ENCODE data around the gene UBAP1.
"Not testable (repeated sequence)": the region's sequence is repeated elsewhere in the genome, so short reads cannot be mapped to it uniquely, and the experiment has no call there.

Gene UBAP1

DNA sequence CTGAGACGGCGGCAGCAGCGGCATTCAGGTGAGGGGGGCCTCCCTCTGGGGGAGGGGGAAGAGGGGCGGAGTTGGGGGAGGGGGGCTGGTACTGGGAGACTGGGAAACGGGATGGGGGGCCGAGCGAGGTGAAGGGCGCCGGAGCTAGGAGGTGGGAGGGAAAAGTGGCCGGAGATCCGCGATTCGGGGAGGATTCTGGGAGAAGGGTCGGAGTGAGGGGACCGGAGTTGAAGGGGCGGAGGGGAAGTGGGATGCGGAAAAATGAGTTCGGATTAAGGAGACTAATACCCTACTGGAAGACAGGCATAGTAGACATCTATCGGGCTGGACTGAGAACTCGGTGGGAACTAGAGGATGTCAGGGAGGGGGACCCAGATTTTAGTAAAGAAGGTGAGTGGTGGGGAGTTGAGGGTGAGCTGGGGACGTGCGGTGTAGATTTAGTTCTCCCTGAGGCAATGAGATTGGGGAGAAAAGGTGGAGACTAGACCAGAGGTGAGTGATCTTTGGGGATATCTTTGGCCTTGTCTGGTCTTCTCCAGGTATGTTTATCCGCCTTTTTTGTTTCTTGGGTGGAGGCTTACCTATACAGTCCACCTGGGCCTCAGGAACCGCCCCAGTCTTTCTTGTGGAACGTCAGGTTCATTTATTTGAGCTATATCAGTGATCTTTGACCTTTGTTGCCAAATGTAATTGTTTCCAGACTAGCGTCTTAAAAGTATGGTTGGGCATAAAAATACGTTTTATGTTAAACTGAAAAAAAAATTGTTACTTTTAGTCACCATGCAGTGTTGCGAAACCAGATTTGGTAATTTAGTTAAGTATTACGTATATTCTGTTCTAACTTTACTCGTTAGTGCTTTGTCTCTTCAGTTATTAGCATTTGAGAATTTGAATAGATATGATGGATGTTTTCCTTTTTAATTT lies 632 bp downstream of the UBAP1 start:
- DNase-seq (ENCODE audit: low read depth) = no peak

DNA sequence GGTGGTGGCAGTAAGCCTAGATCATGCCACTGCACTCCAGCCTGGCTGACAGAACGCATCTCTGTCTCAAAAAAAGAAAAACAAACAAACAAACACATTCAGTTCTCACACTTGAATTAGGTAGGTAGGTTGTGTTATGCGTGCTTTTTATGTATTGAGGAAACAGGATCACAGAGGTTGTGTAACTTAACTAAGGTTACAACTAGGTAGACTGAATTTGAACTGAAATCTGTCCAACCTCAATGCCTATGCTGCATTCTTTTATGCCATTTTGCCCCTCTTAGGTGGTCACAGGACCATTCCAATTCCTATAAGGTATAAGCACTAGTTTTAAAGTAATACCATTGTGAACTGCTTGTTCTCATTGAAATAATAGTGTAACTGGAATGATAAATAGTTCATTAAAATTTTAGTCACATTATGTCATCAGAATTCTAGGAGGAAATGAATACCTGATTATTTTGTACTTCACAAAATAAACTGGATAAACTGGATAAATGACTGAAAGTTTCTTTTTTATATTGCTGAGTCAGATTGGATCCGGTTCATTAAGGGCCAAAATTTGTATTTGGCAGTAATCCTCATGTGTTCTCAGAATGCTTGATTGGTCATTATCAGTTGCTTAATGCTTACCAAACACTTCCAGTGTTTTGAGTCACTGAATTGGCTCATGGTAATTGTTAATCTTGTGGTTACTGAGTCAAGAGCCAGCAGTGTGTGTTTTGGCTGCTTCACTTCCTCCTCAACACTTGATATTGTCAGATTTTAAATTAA lies 7.1 kb downstream of the UBAP1 start:
- DNase-seq (ENCODE audit: low read depth) = no peak

DNA sequence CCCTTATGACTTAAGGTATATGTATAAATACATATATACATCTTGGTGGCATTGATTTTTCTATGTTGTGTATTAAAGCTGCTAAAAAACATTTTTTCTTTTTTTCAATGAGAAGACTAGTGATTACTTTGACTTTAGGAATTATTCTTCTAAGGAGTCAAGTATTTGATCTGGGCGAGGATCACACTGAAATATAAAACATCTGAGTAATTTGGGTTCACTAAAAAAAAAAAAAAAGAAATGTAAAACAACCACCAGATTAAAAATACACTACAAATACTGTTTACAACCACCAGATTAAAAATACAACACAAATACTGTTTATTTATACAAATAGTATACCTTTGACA lies 9.0 kb downstream of the UBAP1 start:
- no peak for DNase-seq (ENCODE audit: low read depth)

DNA sequence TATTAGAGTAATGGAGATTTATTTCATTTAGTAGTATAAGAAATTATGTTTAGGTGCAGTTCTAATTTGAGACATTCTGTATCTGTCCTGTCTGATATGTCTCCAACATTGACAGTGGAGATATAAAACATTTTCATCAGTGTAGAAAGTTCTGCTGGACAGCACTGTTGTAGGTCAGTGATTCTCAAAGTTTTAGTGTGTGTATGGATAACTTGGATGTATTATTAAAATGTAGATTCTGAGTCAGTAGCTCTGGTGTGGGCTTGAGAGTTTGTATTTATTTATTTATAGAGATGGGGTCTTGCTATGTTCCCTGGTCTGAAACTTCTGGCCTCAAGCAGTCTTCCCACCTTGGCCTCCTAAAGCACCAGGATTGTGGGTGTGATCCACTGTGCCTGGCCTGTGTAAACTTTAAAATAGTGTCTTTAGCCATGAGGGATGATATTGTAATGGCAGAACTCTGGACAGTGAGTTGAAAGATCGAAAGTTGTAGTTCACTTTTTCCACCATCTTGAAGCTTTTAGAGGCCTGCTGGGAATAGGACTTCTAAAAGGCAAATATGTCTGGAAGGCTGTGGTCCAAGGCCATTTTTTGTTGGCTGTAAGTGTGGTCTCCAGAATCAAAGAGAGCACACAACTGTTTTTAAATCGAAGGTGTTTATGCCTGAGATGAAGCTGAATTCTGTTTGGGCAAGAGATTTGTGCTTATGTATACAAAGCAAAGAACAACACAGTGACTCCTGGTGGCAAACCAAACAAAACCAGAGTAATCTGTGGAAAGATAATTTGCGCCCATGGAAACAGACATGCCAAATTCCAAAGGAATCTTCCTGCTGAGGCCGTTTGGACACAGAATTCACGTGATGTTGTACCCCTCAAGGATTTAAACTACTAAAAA lies 12.4 kb downstream of the UBAP1 start:
- no peak for DNase-seq (ENCODE audit: low read depth)

DNA sequence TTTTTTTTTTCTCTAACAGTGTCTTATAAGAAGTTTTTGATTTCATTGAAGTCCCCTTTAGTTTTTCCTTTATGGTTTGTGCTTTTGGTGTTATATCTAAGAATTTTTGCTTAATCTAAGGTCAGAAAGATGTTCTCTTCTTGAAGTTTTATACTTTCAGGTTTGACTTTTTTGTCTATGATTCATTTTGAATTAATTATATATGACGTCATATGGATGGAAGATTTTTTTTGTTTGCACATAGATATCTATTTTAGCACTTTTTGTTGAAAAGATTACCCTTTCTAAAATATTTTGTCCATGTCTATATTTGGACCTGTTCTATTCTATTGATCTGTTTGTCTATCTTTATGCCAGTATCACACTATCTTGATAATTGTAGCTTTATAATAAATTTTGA lies 16.3 kb downstream of the UBAP1 start:
- no peak for DNase-seq (ENCODE audit: low read depth)

DNA sequence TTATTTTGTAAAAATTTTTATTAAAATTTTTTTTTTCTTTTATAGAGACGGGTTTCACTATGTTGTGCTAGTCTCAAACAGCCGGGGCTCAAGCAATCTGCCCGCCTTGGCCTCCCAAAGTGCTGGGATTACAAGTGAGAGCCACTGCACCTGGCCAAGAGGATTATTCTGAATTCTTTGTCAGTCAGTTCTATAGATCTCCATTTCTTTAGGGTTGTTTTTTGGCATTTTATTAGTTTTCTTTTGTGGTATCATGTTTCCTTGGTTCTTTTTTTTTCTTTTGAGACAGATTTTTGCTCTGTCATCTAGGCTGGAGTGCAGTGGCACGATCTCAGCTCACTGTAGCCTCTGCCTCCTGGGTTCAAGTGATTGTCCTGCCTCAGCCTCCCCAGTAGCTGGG lies 18.4 kb downstream of the UBAP1 start:
- DNase-seq (ENCODE audit: low read depth) = not testable (repeated sequence)

DNA sequence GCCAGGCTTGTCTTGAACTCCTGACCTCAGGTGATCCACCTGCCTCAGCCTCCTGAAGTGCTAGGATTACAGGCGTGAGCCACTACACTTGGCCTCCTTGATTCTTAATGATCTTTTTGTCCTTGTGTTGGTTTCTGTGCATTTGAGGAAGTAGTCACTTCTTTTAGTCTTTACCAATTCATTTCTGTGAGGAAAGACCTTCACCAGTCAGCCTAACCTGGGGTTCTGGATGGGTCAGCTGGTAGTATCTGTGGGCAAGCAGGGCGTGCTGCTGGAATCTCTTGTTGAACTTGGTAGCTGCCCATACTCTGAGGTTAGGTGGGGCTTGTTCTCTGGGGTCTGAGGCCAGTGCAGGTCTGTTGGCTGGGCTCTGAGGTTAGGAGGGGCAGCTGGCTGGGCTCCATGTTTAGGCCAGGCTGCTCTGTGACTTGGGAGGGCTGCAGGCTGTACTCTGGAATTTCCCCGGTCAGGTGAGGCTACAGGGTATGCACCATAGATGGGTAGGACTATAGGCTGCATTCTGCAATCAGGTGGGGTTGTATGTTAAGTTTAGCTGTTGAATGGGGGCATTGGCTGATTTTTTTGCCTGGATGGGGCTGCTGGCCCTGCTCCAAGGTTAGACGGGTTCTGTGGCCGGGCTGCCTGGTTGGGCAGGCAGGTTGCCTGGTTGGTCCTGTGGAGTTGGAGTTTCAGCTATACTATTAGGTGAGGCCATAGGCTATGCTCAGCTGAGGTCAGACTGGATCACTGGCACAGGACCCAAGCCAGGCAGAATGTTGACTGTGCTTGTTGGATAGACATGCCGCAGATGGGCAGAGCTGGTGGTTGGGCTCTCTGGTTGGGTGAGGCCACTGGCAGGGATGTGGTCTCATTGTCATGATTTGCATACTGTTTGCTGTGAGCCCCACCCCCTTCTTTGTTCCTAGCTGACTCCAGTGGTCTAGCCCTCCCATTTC lies 19.2 kb downstream of the UBAP1 start:
- no peak for DNase-seq (ENCODE audit: low read depth)

DNA sequence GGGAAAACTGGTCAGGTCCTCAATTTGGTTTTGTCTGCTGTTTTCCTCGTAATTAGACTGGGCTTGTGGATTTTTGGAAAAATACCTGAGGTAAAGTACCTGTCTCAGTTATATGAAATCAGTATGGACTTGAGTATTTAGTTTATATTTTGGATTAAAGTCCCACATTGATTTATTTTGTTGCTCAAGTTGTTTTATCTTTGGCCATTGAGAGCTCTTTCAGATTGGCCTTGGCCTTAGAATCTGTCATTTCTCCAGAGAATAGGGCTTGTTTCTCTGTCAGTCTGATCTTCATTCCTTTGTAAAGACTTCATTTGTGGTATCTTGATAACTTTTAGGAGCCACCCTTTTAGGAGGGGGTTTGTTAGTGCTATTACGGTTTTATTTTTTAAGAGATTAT lies 21.2 kb downstream of the UBAP1 start:
- no peak for DNase-seq (ENCODE audit: low read depth)

DNA sequence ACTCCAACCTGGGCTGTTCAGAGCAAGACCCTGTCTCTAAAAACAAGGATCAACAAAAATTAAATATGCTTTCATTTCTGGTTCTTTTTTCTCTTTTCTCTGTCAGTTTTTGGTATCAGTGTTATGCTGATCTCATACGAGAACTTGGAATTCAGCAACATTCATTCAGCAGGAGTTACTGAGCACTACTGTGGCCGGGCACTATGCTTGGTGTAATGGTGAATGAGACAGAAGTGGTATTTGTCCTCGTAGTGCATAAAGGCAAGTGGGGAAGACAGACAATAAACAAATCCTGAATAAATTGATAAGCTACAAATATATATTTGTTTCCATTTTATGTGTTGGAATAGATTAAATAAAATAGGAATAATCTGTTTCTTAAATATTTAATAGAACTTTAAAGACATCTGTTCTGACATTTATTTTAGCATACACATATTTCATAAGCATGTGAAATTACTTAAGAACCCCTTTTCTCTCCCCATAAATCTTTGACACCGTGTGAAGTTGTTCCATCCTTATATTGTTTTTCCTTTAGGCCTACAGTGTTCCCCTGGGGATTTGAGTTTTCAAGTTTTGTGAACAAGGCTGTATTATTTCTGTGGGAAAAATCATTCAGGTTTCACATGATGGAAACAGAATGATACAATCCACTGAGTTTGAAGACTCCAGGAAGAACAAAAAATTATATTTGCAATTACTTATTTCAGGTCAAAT lies 24.6 kb downstream of the UBAP1 start:
- DNase-seq (ENCODE audit: low read depth) = no peak

DNA sequence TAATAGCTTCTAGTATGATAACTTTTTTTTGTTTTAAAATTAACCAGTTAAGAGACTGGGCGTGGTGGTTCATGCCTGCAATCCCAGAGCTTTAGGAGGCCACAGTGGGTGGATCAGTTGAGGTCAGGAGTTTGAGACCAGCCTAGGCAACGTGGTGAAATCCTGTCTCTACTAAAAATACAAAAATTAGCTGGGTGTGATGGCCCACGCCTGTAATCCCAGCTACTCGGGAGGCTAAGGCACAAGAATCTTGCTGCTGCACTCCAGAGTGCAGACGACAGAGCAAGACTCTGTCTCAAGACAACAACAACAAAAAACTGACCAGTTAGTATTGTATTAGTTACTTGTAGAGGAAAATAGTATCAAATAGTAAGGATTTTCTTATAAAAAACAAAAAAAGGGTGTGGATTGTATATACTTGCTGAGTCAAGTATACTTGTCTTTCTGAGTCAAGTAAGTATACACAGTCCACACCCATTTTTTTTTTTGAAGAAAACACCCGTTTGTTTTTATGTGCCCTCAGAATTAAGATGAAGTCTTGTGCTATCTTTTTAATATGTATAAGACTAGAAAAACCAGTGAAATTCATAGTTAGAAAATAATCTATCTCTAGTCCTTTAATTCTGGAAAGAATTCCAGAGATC lies 25.3 kb downstream of the UBAP1 start:
- no peak for DNase-seq (ENCODE audit: low read depth)

DNA sequence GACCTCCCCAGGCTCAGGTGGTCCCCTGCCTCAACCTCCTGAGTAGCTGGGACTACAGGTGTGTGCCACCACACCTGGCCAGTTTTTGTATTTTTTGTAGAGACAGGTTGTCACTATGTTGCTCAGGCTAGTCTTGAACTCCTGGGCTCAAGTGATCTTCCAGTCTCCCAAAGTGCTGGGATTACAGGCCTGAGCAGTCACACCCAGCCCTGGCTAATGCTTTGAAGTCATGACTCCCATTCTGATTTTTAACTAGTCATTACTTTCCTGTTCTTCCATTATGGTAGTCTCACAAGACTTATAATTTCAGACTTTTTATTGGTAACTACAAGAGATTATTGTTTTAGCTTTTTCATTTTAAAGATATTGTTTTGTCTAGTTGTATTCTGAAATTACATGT lies 26.3 kb downstream of the UBAP1 start:
- DNase-seq (ENCODE audit: low read depth) = no peak

DNA sequence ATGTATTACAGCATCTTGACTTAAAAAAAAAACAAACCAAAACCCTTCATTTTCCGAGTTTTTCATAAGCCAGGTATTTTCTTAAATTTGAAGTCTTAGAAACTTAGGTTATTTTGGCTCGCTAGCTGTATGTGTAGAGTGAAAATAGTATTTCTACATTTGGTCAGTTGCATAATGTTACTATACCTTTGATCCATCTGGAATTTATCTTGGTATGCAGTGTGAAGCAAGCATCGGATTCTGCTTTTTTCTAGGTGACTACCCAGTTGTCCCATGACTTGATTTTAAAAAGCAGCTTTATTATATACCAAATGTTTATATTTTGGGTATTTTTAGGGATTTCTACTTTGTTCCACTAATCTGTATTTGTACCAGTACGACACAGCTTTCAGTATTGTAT lies 27.7 kb downstream of the UBAP1 start:
- no peak for DNase-seq (ENCODE audit: low read depth)

DNA sequence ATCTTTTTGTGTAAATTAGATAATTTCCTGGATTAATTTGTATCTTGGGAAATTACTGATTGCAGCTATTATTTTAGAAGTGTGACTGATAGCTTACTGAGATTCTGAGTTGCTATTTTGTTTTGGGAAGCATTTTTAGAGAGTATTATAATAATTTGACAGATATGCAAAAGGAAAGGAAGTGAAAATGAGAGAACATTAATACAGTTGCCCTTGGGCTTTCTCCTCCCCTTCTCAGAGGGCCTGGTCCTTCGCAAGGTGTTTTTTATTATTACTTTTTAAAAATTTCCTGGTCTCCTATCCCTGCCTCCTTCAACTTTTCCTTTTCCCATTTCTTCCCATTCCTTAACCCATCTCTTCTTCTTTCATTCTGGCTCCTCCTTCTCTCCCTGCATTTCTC lies 32.6 kb downstream of the UBAP1 start:
- no peak for DNase-seq (ENCODE audit: low read depth)

DNA sequence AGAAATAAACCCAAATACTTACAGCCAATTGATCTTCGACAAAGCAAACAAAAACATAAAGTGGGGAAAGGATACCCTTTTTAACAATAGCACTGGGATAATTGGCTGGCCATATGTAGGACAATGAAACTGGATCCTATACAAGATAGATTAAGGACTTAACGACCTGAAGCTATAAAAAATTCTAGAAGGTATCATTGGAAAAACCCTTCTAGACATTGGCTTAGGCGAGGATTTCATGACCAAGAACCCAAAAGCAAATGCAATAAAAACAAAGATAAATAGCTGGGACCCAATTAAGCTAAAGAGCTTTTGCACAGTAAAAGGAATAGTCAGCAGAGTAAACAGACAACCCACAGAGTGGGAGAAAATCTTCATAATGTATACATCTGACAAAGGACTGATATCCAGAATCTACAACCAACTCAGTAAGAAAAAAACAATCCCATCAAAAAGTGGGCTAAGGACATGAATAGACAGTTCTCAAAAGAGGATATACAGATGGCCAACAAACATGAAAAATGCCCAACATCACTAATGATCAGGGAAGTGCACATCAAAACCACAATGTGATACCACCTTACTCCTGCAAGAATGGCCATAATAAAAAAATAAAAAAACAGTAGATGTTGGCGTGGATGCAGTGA lies 35.6 kb downstream of the UBAP1 start:
- not testable (repeated sequence) for DNase-seq (ENCODE audit: low read depth)

DNA sequence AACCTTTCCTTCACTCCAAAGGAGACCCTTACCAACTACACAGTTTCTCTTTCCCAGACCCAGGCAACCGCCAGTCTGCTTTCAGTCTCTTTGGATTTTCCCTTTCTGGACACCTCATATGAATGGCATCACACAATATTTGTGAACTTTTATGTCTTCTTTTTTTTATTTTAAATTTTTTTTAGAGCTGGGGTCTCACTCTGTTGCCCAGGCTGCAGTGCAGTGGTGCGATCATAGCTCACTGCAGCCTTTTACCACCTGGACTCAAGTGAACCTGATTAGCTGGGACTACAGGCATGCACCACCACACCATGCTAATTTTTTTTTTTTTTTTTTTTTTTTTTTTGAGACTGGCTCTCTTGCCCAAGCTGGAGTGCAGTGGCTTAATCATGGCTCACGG lies 37.5 kb downstream of the UBAP1 start:
- no peak for DNase-seq (ENCODE audit: low read depth)

DNA sequence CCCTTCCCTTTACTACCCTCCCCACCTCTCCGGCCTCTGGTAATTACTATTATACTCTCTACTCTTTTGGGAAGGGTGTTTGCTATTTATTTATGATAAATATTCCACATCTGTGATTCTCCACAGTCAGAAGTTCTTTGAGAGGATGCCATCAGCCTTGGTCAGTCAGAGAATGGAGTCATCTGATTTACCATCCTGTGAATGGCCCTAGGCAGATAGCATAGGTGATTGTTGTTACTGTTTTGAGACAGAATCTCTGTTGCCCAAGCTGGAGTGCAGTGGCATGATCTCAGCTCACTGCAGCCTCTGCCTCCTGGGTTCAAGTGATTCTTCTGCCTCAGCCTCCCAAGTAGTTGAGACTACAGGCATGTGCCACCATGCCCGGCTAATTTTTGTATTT lies 38.2 kb downstream of the UBAP1 start:
- DNase-seq (ENCODE audit: low read depth) = not testable (repeated sequence)

DNA sequence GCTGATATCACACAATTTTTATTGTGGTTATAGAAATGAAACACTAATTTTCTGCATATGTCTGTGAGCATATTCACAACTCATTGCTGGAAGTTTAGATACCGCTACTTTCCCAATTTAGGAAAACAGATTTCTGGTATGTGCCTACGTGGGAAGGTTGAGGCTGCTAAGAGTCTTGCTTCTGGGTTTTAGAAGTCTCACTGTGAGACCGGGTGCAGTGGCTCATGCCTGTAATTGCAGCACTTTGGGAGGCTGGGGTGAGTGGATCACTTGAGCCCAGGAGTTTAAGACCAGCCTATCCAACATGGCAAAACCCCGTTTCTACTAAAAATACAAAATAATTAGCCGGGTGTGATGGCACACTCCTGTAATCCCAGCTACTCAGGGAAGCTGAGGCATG lies 39.6 kb downstream of the UBAP1 start:
- DNase-seq (ENCODE audit: low read depth) = no peak

DNA sequence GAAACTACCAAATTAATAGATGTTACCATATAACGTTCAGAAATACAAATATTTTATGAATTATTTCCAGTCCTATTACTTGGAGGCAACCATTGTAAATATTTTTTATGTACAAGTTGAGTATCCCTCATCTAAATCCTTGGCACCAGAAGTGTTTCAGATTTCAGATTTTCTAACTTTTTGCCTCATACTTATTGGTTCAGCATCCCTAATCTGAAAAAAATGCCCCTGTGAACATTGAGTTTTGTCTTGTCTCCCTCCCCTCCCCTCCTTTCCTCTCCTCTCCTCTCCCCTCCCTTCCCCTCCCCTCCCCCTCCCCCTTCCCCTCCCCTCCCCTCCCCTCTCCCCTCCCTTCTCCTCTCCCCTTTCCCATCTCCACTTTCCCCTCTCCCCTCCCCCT lies 40.6 kb downstream of the UBAP1 start:
- no peak for DNase-seq (ENCODE audit: low read depth)

DNA sequence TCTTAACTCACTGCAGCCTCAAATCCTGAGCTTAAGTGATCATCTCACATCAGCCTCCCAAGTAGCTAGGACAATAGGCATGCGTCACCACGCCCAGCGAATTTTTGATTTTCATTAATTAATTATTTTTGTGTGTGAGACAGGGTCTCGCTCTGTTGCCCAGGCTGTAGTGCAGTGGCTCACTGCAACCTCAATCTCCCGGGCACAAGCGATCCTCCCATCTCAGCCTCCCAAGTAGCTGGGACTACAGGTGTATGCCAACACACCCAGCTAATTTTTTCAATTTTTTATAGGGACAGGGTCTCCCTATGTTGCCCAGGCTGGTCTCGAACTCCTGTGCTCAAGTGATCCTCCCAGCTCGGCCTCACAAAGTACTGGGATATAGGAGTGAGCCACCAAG lies 41.4 kb downstream of the UBAP1 start:
- DNase-seq (ENCODE audit: low read depth) = no peak

DNA sequence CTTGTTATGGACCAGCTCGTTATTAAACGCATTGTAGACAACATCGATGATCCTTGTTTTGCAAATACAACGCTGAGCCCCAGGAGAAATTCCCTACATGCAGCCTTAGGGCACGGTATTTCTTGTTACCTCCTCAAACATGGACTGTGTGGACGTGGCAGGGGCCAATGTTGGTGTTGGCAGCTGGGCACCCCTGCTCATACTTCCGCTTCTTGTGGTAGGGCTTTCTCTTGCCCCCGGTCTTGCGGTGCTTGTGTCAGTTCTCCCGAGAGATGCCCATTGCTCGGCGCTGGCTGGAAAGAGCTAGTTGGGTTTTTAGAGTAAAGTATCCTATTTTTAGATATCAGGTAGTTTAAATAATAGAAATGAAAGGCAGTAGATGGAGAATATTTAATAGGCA lies 45.5 kb downstream of the UBAP1 start:
- no peak for DNase-seq (ENCODE audit: low read depth)

All from activated gamma-delta T cell treated with anti-CD3 and anti-CD28 coated beads, Interleukin-2, amount 50 U/mL, for 16 hours (primary cell).